Right atrium auricular region (tissue), 2 donors: Measurements from ENCODE around the gene METRN. TPM values are rescaled to one million over a fixed set of nuclear protein-coding genes. Genes with fewer than 3 reads are reported as not detected.
"Not testable (repeated sequence)": the region's sequence is repeated elsewhere in the genome, so short reads cannot be mapped to it uniquely, and the experiment has no call there.

Experiments used
- DNase-seq: peaks from one replicate; pipeline ENCODE4 v3.0.0-alpha.2; 2019; ENCODE audit warnings: low spot score
- H3K27ac ChIP-seq, 2 donors: fragments of 200-600 bp; sonication (generic); 1 replicate in 1 of 2; 2 replicates in 1 of 2; pipeline ENCODE4 v1.5.1; 2016 to 2019
- H3K27me3 ChIP-seq, 2 donors: fragments of 200-600 bp; sonication (generic); one replicate each; pipeline versions ENCODE4 v1.5.1 to v1.6.0; 2017 to 2019
- H3K36me3 ChIP-seq: fragments of 200-600 bp; sonication (generic); one replicate; pipeline ENCODE4 v1.5.1; 2016
- H3K4me1 ChIP-seq, 2 donors: fragments of 200-600 bp; sonication (generic); one replicate each; pipeline versions ENCODE4 v1.5.1 to v1.6.0; 2017 to 2019
- H3K4me3 ChIP-seq, 2 donors: fragments of 200-600 bp; sonication (generic); 1 replicate in 1 of 2; 2 replicates in 1 of 2; pipeline ENCODE4 v1.5.1; 2017 to 2019; ENCODE audit warnings: mild to moderate bottlenecking in 1 of 2, moderate library complexity in 1 of 2
- H3K9me3 ChIP-seq, 2 donors: fragments of 200-600 bp; sonication (generic); one replicate each; pipeline ENCODE4 v1.5.1; 2019
- total RNA-seq, 2 donors: library from RNA; depleted of rRNA; stranded (reverse); fragments of >200 nt; gene quantifications; one replicate each; pipeline ENCODE4 v1.1.0, GENCODE V29; 2016
- TF ChIP-seq, protein P1 (sequence below), 2 donors: fragments of 200-600 bp; sonication (generic); IDR thresholded peaks; one replicate each; pipeline ENCODE4 v1.5.1; 2019; ENCODE audit warnings: antibody characterized with exemption in 2 of 2

The METRN gene
- total RNA-seq, 2 donors from 2014 or later: 58.9 to 61.3 TPM

DNA sequence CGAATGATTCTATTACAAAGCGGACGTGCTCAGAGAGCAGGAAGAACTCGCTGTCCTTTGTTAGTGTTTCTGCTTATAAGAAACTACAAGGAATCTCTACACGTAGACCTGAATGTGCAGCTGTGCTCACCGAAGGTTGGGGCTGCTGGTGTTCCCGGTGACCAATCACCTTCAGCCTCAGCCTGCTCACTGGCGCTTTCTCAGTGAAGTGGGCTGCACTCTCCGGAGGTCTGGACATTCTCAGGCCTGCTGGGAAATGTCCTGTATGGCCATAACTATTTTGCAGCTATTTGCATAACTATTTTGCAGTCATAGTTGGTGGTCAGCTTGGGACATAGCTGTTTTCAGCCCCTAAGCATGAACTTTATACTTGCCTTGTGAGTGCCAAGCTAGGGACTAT is 35.6 kb downstream of the METRN start:
- Histone ChIP-seq H3K4me3 (no peak overlapping the region), H3K36me3 (no peaks in the 10 kb centered on the region), H3K4me1 (no peaks in the 10 kb centered on the region), H3K27me3 (no peaks in the 10 kb centered on the region), H3K9me3 (no peaks in the 10 kb centered on the region), H3K27ac (no peak overlapping the region)
- TF ChIP-seq, protein P1, sequence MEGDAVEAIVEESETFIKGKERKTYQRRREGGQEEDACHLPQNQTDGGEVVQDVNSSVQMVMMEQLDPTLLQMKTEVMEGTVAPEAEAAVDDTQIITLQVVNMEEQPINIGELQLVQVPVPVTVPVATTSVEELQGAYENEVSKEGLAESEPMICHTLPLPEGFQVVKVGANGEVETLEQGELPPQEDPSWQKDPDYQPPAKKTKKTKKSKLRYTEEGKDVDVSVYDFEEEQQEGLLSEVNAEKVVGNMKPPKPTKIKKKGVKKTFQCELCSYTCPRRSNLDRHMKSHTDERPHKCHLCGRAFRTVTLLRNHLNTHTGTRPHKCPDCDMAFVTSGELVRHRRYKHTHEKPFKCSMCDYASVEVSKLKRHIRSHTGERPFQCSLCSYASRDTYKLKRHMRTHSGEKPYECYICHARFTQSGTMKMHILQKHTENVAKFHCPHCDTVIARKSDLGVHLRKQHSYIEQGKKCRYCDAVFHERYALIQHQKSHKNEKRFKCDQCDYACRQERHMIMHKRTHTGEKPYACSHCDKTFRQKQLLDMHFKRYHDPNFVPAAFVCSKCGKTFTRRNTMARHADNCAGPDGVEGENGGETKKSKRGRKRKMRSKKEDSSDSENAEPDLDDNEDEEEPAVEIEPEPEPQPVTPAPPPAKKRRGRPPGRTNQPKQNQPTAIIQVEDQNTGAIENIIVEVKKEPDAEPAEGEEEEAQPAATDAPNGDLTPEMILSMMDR (IDR thresholded peaks at IDR 0.05): no peak
- DNase-seq: no peak

DNA sequence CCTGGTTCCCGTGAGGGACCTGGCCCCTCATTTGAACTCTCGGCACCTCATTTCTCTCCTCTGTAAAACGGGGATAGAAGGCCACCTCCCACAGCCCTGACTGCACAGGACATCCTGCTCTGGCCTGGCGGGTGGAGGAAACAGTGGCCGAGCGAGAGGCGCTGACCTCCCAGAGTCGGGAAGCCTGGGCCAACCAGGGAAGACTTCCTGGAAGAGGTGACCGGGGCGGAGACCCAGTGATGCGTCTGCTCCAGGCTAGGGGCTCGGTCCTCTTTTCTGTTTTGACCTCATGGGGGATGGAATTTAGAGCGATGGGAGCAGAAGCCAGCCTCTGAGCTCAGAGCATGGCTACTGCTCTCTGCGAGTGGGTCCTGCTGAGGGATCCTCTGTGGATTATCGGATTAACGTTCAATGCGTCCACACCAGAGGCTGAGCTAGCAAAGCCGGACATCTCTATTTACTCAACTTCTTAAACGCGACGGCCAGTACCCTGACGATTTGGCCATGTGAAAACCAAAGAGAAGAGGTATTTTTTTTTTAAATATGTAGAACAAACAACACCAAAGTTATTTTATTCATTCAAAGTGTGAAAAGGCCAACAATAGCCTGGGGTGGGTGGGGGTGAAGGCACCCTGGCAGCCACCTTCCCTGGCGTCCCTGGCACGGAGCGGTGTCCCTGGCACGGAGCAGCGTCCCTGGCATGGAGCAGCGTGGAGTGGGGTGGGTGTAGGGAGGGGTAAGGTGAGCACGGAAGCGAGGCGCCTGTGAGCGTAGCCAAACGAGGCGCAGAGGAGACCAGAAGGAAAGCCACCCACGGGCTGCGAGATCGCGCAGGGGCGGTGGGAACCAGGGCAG is 36.5 kb downstream of the METRN start:
- TF ChIP-seq, protein P1 (IDR thresholded peaks at IDR 0.05): no peak
- peak overlapping the region in 1 of 2 donors; percentile 35 for H3K27ac ChIP-seq
- H3K4me1 ChIP-seq: no peaks in the 10 kb centered on the region
- no peaks in the 10 kb centered on the region for H3K27me3 ChIP-seq
- H3K9me3 ChIP-seq: no peaks in the 10 kb centered on the region
- H3K4me3 ChIP-seq: no peak overlapping the region
- no peak for DNase-seq
- no peaks in the 10 kb centered on the region for H3K36me3 ChIP-seq

DNA sequence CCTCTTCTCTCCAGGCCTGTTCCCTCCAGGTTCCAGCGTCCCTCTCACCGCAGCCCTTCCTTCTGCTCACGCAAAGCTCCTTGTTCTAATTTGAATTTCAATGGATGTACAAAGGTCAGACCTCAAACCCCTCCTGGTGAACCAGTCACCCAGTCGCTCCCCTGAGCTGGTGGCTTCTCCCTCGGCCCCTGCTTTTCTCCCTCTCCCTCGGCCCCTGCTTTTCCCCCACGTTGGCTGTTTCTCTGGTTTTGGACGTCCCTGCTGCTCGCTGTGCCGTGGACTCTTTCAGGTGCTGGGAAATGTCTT is 37.0 kb downstream of the METRN start:
- peak overlapping the region in 1 of 2 donors; percentile 35 for H3K27ac ChIP-seq
- TF ChIP-seq, protein P1 (IDR thresholded peaks at IDR 0.05): no peak
- H3K9me3 ChIP-seq: no peaks in the 10 kb centered on the region
- no peak overlapping the region for H3K4me3 ChIP-seq
- H3K27me3 ChIP-seq: no peaks in the 10 kb centered on the region
- DNase-seq: no peak
- no peaks in the 10 kb centered on the region for H3K36me3 ChIP-seq
- no peaks in the 10 kb centered on the region for H3K4me1 ChIP-seq

DNA sequence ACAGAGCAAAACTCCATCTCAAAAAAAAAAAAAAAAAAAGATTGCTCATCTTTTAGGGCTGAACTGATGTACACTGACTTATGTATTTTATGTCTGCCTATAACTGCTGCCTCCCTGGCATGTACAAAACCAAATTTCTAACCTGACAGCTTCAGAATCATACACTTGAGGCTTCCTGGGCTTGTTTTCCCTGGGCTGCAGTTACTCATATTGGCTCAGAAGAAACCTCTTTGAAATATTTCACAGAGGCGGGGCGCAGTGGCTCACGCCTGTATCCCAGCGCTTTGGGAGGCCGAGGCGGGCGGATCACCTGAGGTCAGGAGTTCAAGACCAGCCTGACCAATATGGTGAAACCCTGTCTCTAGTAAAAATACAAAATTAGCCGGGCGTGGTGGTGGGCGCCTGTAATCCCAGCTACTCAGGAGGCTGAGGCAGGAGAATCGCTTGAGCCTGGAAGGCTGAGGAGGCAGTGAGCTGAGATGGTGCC is 39.2 kb downstream of the METRN start:
- not testable (repeated sequence) for H3K4me1 ChIP-seq, H3K9me3 ChIP-seq, H3K4me3 ChIP-seq, H3K27me3 ChIP-seq, H3K27ac ChIP-seq, DNase-seq, H3K36me3 ChIP-seq

DNA sequence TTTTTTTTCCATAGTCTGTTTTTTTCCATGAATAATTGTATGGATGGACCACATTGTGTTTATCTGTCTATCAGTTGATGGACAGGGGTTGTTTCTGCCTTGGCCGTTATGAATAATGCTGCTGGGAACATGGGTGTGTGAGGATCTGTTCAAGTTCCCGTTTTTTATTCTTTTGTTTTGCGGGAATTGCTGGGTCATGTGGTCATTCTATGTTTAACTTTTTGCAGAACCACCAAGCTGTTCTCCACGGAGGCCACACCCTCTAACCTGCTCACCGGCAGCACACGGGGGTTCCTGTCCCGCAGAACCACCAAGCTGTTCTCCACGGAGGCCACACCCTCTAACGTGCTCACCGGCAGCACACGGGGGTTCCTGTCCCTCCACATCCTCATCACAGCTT is 39.7 kb downstream of the METRN start:
- no peak overlapping the region for H3K27ac ChIP-seq
- H3K27me3 ChIP-seq: no peaks in the 10 kb centered on the region
- no peaks in the 10 kb centered on the region for H3K36me3 ChIP-seq
- TF ChIP-seq, protein P1 (IDR thresholded peaks at IDR 0.05): no peak
- H3K4me3 ChIP-seq: no peak overlapping the region
- no peak for DNase-seq
- no peaks in the 10 kb centered on the region for H3K4me1 ChIP-seq
- no peaks in the 10 kb centered on the region for H3K9me3 ChIP-seq

DNA sequence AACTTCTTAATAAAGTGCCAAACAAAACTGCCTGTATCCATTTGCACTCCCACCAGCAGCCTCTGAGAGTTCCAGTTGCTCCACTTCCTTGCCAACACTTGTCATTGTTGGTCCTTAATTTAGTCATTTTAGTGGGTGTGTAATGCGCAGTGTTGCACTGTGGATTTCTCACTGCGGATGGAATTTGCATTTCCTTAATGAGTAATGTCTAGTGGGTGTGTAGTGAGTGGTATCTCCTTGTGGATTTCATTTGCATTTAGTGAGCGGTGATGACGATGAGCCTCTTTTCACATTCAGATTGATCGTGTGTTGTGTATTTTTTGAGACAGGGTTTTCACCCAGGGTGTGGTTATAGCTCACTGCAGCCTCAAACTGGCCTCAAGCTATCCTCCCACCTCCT is 41.5 kb downstream of the METRN start:
- Histone ChIP-seq H3K4me1 (no peaks in the 10 kb centered on the region), H3K27ac (no peak overlapping the region), H3K27me3 (no peaks in the 10 kb centered on the region), H3K36me3 (no peaks in the 10 kb centered on the region), H3K4me3 (no peak overlapping the region), H3K9me3 (no peaks in the 10 kb centered on the region)
- no peak for DNase-seq
- TF ChIP-seq, protein P1 (IDR thresholded peaks at IDR 0.05): no peak
